ENCODE results near the gene BANF1.

The BANF1 gene

DNA sequence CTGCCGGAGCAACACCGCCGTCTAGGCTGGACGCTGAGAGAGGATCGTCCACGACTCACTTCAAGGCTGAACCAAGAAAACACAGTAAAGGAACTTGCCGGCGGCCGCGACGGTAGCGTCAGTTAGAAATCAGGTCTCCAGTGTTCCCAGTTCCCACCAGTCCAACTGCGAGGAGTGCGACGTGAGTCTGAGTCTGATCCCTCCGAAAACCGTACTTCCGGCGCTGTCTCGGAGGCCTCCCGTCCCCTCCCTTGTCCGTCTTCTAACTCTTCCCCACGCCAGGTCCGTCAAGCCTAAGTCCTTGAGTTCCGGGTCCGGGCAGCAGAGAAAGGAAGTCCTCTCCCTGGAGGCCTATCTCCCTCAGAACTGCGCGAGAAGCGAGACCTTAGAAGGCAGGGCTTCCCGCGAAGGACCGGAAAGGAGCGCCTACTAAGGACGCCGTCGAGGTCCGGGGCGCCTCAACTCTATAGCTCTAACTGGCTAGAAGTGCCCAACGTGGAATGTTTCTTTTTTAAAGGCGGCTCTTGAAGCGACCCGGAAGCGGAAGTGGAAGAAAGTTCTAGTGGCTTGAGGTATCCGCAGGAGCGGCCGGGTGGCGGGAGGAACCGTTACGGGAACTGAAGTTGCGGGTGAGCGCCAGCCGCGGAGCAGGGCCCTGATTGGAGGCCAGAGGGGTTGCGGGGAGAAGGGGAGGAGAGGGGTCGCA is at the start of gene BANF1, which contains the start of gene EIF1AD:
TSS of gene BANF1 (plus strand) at position 562 of the 706 bp plus-strand sequence. CDS start 748 bp downstream, outside the sequence.
TSS of gene EIF1AD (minus strand) at position 216 of the 706 bp plus-strand sequence. CDS start 1,768 bp downstream, outside the sequence.
- DNase-seq (ENCODE audit: low read depth): peak; percentile 98
- TF ChIP-seq CTCF (conservative IDR thresholded peaks at IDR 0.05; ENCODE audit: control insufficient read depth, insufficient read depth, low read depth, low read length): no peak
- peak within 1 kb of the TSS; percentile 100 for H3K4me3 ChIP-seq (ENCODE audit: control insufficient read depth, low read depth, low read length)

GRCh38 chr11:65953471-65953870 is 48.8 kb upstream of the BANF1 start:
- DNase-seq (ENCODE audit: low read depth): no peak
- TF ChIP-seq CTCF (conservative IDR thresholded peaks at IDR 0.05; ENCODE audit: control insufficient read depth, insufficient read depth, low read depth, low read length): no peak
- no peak overlapping the region for H3K4me3 ChIP-seq (ENCODE audit: control insufficient read depth, low read depth, low read length)

DNA sequence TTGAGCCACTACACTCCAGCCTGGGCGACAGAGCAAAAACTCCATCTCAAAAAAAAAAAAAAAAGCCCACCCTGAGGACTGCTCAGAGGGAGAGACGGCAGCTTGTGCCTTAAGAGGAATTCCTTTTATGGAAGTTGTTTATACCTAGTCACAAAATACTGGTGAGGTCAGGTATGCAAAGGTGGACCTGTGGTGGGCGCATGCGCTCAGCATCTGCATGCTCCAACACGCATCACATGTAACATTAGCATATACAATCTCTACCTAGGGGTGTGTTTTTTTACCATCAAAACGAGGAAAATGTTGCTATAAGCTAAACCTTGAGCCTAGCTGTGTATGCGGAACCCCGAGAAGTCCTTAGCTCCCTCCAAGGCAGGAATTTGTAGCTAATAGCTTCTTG is 47.5 kb upstream of the BANF1 start:
- no peak for TF ChIP-seq CTCF (conservative IDR thresholded peaks at IDR 0.05; ENCODE audit: control insufficient read depth, insufficient read depth, low read depth, low read length)
- no peak for DNase-seq (ENCODE audit: low read depth)
- H3K4me3 ChIP-seq (ENCODE audit: control insufficient read depth, low read depth, low read length): no peak overlapping the region

- TF ChIP-seq CTCF (conservative IDR thresholded peaks at IDR 0.05; ENCODE audit: control insufficient read depth, insufficient read depth, low read depth, low read length): no peak
- DNase-seq (ENCODE audit: low read depth): no peak
- H3K4me3 ChIP-seq (ENCODE audit: control insufficient read depth, low read depth, low read length): no peak overlapping the region
Measured at GRCh38 chr11:65958291-65958690, 44.0 kb upstream of the BANF1 start.

DNA sequence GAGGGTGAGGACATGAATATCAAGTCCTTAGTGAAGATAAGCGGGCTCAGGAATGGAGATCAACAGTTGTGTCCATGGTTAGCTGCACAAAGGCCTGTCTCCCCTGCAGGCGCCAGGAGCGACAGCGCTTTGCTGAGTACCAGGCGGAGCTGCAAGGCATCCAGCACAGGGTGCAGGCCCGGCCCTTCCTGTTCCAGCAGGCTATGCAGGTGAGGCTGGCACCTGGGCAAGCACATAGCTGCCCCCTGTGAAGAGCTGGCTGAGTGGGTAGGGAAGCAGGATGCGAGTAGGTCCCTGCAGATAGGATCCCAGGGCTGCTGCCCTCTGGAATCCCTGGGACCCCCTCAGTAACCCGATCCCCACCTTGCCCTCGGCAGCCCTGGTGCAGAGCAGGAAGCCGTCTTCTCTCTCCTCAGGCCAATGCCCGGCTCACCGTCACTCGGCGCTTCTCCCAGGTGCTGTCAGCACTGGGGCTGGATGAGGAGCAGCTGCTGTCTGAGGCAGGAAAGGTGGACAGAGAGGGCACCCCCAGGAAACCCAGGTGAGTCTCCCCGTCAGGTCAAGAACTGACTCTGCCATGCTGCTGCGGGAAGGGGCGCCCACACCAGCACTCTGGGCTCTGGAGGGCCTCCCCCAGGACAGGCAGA is 43.4 kb upstream of the BANF1 start:
- H3K4me3 ChIP-seq (ENCODE audit: control insufficient read depth, low read depth, low read length): no peak overlapping the region
- DNase-seq (ENCODE audit: low read depth): no peak
- no peak for TF ChIP-seq CTCF (conservative IDR thresholded peaks at IDR 0.05; ENCODE audit: control insufficient read depth, insufficient read depth, low read depth, low read length)

DNA sequence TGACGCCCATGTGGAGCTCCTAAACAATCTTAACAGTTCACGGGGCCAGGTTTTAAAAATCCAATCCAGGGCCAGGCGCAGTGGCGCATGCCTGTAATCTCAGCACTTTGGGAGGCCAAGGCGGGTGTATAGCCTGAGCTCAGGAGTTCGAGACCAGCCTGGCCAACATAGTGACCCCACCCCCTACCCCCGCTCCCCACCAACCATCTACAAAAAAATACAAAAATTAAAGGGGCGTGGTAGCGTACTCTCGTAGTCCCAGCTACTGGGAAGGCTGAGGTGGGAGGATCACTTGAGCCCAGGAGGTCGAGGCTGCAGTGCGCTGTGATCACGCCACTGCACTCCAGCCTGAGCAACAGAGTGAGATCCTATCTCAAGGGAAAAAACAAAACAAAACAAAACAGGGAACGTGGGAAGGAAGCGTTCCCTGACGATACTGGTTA is 41.5 kb upstream of the BANF1 start:
- DNase-seq (ENCODE audit: low read depth): no peak
- TF ChIP-seq CTCF (conservative IDR thresholded peaks at IDR 0.05; ENCODE audit: control insufficient read depth, insufficient read depth, low read depth, low read length): no peak
- H3K4me3 ChIP-seq (ENCODE audit: control insufficient read depth, low read depth, low read length): peak overlapping the region; percentile 88
